Measurements from ENCODE around the gene ZNF532.
"Not testable (repeated sequence)": the region's sequence is repeated elsewhere in the genome, so short reads cannot be mapped to it uniquely, and the experiment has no call there.

The ZNF532 gene, protein sequence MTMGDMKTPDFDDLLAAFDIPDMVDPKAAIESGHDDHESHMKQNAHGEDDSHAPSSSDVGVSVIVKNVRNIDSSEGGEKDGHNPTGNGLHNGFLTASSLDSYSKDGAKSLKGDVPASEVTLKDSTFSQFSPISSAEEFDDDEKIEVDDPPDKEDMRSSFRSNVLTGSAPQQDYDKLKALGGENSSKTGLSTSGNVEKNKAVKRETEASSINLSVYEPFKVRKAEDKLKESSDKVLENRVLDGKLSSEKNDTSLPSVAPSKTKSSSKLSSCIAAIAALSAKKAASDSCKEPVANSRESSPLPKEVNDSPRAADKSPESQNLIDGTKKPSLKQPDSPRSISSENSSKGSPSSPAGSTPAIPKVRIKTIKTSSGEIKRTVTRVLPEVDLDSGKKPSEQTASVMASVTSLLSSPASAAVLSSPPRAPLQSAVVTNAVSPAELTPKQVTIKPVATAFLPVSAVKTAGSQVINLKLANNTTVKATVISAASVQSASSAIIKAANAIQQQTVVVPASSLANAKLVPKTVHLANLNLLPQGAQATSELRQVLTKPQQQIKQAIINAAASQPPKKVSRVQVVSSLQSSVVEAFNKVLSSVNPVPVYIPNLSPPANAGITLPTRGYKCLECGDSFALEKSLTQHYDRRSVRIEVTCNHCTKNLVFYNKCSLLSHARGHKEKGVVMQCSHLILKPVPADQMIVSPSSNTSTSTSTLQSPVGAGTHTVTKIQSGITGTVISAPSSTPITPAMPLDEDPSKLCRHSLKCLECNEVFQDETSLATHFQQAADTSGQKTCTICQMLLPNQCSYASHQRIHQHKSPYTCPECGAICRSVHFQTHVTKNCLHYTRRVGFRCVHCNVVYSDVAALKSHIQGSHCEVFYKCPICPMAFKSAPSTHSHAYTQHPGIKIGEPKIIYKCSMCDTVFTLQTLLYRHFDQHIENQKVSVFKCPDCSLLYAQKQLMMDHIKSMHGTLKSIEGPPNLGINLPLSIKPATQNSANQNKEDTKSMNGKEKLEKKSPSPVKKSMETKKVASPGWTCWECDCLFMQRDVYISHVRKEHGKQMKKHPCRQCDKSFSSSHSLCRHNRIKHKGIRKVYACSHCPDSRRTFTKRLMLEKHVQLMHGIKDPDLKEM (N-terminal part only)

GRCh38 chr18:58864146-58865032, at the start of gene ZNF532:
TSS of gene ZNF532 (plus strand) at chr18:58864877. CDS start in a region left out here.
- no peak for DNase-seq (ENCODE audit: low read depth)

- no peak for DNase-seq (ENCODE audit: low read depth)
Observed at GRCh38 chr18:58819051-58819450, 45.6 kb upstream of the ZNF532 start.

- no peak for DNase-seq (ENCODE audit: low read depth)
Observed at GRCh38 chr18:58820251-58820650, 44.4 kb upstream of the ZNF532 start.

- no peak for DNase-seq (ENCODE audit: low read depth)
Observed at GRCh38 chr18:58822944-58823343, 41.7 kb upstream of the ZNF532 start.

- no peak for DNase-seq (ENCODE audit: low read depth)
Observed at GRCh38 chr18:58823412-58823811, 41.3 kb upstream of the ZNF532 start.

GRCh38 chr18:58826926-58827325, 37.8 kb upstream of the ZNF532 start:
- not testable (repeated sequence) for DNase-seq (ENCODE audit: low read depth)

- no peak for DNase-seq (ENCODE audit: low read depth)
Observed at GRCh38 chr18:58827428-58827827, 37.2 kb upstream of the ZNF532 start.

DNA sequence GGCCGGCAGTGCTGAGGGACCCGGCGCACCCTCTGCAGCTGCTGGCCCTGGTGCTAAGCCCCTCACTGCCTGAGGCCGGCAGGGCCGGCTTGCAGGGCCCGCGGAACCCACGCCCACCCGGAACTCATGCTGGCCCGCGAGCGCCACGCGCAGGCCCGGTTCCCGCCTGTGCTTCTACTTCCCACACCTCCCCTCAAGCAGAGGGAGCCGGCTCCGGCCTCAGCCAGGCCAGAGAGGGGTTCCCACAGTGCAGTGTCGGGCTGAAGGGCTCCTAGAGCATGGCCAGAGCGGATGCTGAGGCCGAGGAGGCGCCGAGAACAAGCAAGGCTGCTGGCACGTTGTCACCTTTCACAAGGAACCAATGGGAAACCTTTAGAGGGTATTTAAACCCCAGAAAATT, 36.8 kb upstream of the ZNF532 start:
- no peak for DNase-seq (ENCODE audit: low read depth)

DNA sequence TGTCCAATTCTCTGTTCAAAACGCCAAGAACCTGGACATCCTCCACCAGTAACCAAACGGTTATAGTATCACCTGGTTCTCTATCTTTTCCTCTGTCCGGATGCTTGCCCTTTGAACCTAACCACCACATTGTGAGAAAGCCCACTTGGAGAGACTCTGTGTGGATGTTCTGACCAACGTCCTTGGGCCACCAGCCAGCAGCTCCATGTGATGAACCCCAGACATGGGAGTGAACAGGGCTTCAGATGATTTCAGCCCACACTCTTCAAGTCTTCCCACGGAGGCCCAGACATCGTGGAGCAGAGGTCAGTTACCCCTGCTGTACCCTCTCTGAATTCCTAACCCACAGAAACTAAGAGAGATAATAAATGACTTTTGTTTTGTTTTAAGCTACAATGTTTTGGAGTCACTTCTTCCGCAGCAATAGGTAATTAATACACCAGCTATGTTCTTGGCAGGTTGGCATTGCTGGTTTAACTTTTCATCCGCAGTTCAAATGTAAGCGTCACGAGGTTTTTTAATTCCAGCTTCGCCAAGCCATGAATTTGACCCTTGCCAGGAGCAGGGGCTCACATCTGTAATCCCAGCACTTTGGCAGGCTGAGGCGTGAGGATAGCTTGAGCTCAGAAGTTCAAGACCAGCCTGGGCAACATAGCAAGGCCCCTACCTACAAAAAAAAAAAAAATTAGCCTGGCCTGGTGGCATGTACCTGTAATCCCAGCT, 36.1 kb upstream of the ZNF532 start:
- DNase-seq (ENCODE audit: low read depth): no peak

- no peak for DNase-seq (ENCODE audit: low read depth)
Observed at GRCh38 chr18:58829263-58829662, 35.4 kb upstream of the ZNF532 start.

DNA sequence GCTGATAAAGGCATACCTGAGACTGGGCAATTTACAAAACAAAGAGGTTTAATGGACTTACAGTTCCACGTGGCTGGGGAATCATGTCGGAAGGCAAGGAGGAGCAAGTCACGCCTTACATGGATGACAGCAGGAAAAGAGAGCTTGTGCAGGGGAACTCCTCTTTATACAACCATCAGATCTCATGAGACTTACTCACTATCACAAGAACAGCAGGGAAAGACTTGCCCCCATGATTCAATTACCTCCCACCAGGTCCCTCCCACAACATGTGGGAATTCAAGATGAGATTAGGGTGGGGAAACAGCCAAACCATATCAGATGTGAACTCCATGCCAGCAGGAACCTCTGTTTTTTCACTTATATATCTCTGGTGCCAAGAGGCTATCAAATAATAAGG, 34.8 kb upstream of the ZNF532 start:
- DNase-seq (ENCODE audit: low read depth): not testable (repeated sequence)

DNA sequence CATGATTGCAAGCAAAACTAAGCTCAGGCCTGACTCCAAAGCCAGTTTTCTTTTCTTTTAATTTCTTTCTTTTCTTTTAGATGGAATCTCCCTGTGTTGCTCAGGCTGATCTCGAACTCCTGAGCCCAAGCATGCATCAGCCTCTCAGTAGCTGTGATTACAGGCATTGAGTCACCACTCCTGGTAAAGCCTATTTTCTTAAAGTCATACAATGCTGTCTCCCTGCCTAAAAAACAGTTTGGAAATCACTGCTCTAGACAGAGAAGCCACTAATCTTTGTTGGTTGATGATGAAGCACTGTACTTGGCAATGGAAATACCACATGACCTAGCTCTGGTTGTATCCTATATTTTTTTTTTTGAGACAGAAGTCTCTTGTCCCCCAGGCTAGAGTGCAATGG, 33.1 kb upstream of the ZNF532 start:
- DNase-seq (ENCODE audit: low read depth): no peak

DNA sequence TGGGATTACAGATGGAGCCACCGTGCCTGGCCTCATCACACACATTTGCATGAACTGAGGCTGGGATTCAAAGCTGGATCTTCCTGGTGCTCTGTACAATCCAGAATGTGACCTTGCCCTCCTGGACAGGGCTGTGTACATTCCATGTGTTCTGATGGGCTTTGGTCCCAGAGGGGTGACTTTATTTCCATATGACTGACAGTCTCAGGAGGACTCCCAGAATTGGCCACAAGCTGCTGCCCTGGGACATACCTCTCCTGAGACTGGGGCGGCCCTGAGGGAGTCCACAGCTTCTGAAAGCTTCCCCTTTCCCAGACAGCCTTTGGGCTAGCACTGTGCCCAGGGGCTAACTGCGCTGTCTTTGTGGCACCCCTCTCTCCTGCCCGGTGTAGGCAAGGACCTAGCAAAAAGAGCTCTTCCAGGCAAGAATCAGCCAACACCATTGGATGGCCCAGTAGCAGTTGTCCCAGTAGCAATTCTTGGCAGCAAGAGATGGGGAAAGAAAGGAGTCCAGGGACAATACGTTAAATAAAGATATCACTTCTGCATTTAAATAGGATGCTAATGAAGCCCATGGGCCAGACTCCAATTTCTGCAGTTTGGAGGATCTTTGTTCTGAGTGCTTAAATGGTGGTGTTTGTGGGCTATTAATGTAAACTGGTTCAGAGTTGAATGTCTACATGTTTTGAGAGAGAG, 26.4 kb upstream of the ZNF532 start:
- DNase-seq (ENCODE audit: low read depth): no peak

DNA sequence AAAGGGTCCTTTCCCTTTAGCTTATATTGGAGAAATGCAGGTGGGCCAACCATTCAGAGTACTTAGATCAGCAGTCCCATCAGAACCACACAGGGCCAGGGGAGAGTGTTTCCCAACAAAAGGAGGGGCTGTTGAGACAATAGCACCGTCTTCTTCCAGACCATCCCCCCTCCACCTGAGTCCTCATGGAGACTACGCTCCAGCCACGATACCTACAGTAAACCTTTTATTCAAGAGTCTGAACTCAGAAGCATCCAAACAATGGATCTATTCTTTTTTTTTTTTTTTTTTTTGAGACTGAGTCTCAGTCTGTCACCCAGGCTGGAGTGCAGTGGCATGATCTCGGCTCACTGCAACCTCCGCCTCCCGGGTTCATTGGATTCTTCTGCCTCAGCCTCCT, 25.7 kb upstream of the ZNF532 start:
- DNase-seq (ENCODE audit: low read depth): no peak

- no peak for DNase-seq (ENCODE audit: low read depth)
Observed at GRCh38 chr18:58842978-58843687, 21.5 kb upstream of the ZNF532 start.

GRCh38 chr18:58843688-58844035, 21.0 kb upstream of the ZNF532 start:
- DNase-seq (ENCODE audit: low read depth): no peak

GRCh38 chr18:58844871-58845270, 19.8 kb upstream of the ZNF532 start:
- DNase-seq (ENCODE audit: low read depth): no peak

- DNase-seq (ENCODE audit: low read depth): no peak
Observed at GRCh38 chr18:58845928-58846724, 18.6 kb upstream of the ZNF532 start.

Measured in activated T-cell treated with anti-CD3 and anti-CD28 coated beads for 48 hours (primary cell).